ENCODE measurements around the gene TULP4.

DNA sequence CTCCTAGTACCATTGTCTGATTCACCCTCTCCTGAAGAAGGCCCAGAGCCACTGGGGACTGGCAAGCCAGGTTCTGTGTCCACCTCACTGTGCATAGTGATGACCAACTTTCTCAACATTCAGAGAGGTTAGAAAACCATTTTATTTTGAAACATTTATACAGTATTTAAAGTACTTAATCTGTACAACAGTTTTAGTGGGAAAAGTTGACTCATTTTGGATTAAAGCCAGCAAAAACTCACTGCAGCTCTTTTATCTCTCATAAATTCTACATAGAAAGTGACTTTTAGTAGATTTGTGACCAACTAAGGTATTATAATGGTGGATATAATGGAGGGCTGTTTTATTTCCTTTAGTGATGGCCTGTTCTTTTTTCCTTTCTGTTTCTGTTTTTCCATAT, 9.7 kb downstream of the TULP4 start:
- TF ChIP-seq EZH2 (IDR thresholded peaks at IDR 0.05) (no peak), POLR2AphosphoS5 (IDR thresholded peaks at IDR 0.05; ENCODE audit: borderline replicate concordance, low read depth, low read length) (no peak)

All from SK-N-MC (cell line).